ENCODE results near the gene PDLIM1. TPM values are rescaled to one million over a fixed set of nuclear protein-coding genes. Genes with fewer than 3 reads are reported as not detected.

Gene PDLIM1
- total and polyA plus RNA-seq, 10 donors = 101 to 225 (median 168) TPM

DNA sequence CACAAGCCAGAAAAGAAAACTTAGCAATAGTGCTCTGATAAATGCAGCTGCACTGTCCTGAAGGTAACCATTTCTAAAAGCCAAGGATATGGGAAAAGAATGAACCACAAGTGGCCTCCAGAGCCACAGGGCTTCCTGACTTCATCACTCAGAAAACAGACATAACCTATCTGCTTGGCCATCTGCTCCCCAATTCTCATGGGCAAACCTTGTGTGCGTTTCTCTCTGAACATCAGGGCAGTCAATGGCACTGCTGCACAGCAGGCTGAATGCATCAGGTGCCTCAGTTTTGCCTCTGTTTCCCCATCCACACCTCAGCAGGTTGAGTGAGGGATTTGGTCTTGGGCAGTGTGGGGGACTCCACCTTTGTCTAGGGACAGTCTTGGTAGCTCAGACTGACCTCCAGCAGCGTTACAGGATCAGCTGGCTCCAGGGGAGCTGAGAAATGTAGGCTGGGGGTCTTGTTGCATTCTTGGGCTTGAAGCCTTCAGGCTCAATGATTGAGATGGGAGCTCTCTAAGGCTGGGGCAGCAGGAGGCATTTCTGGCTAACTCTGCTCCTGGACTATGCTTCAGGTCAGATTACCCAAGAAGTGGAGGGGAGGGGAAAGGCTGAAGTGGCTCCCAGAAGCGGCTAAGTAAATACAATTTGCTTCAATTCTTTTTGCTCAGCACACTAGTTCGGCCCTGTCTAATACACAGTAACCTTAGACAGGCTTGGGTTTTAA is 23.6 kb upstream of the PDLIM1 start:
- H3K27ac ChIP-seq = no peak overlapping the region
- H3K36me3 ChIP-seq = peaks cover 0 to 3% (median 0%) of the 10 kb centered on the region in 6 donors
- no peaks in the 10 kb centered on the region for H3K27me3 ChIP-seq (replicated peaks in 1 of 7)
- H3K4me1 ChIP-seq = peaks cover 0 to 14% (median 8%) of the 10 kb centered on the region in 6 donors
- 77 to 86% (median 83%) methylated on average over 4 of the region's 4 CpGs for WGBS, 5 donors
- no peak overlapping the region for H3K4me3 ChIP-seq
- no peaks in the 10 kb centered on the region for H3K9me3 ChIP-seq
- intact Hi-C loops (cut with DNase I; ENCODE audit: low total_unique reads) = no loop called here
- TF ChIP-seq CTCF (IDR thresholded peaks at IDR 0.05 in 8 of 11, conservative IDR thresholded peaks at IDR 0.05 in 3 of 11) (no peak), POLR2AphosphoS5 (IDR thresholded peaks at IDR 0.05) (no peak), POLR2A (IDR thresholded peaks at IDR 0.05) (no peak)
- DNase-seq = no peak

DNA sequence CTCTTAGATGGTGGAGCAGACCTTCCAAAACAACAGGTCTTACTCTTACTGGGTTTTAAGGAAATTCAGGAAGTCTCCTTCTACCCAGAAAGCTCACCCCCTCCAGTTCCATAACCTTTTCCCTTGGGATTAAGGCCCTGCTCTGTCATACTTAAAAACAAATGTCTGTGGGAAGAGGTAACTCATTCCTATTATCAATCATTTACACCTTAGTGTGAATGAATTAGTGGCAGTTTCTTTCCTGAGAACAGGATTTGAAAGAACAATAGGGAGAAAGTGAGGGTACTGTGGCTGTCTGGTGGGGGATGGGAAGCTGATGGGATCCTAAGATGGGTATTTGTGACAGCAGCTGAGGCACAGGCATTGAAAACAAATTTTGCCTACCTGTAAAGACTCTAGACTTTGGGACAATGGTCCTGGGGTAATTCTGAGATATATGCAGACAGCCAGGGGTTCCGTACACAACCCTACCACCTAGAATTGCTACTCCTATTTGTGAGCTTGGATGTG is 22.2 kb upstream of the PDLIM1 start:
- Histone ChIP-seq H3K4me3 (no peak overlapping the region), H3K27ac (no peak overlapping the region), H3K27me3 (replicated peaks in 1 of 7) (no peaks in the 10 kb centered on the region), H3K4me1 (peaks cover 0 to 14% (median 8%) of the 10 kb centered on the region in 6 donors), H3K9me3 (no peaks in the 10 kb centered on the region), H3K36me3 (peaks cover 0 to 3% (median 0%) of the 10 kb centered on the region in 6 donors)
- WGBS, 5 donors = 94 to 100% (median 95%) methylated on average over 1 of the region's 1 CpG
- DNase-seq = no peak
- TF ChIP-seq POLR2AphosphoS5 (IDR thresholded peaks at IDR 0.05) = no peak
- TF ChIP-seq CTCF (IDR thresholded peaks at IDR 0.05 in 8 of 11, conservative IDR thresholded peaks at IDR 0.05 in 3 of 11) = no peak
- TF ChIP-seq POLR2A (IDR thresholded peaks at IDR 0.05) = no peak
- intact Hi-C loops (cut with DNase I; ENCODE audit: low total_unique reads) = no loop called here

- Histone ChIP-seq H3K4me1 (peaks cover 0 to 14% (median 8%) of the 10 kb centered on the region in 6 donors), H3K9me3 (no peaks in the 10 kb centered on the region), H3K4me3 (no peak overlapping the region), H3K27me3 (replicated peaks in 1 of 7) (no peaks in the 10 kb centered on the region), H3K27ac (no peak overlapping the region), H3K36me3 (peaks cover 0 to 3% (median 0%) of the 10 kb centered on the region in 6 donors)
- 51 to 73% (median 58%) methylated on average over 6 of the region's 6 CpGs for WGBS, 5 donors
- intact Hi-C loops (cut with DNase I; ENCODE audit: low total_unique reads) = no loop called here
- no peak for DNase-seq
- no peak for TF ChIP-seq POLR2A (IDR thresholded peaks at IDR 0.05)
Measured at GRCh38 chr10:95312257-95312656, 21.5 kb upstream of the PDLIM1 start.

DNA sequence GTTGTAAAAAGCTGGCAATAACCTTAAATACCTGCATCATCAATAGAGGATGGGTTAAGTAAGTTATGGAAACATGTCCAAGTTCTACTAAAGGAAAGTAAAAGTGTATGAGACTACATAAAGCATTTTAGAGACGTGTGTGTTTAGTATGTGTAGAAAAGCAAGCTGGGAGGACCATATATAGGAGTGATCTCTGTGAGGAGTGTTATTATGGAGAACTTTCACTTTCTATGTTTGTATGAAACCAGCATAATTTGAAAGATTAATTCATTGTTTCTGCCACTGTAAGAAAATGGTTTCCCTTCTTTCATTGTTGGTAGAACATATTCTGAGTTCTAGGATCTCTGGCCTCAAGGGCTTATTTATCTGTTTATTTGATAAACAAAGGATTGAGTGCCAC is 19.2 kb upstream of the PDLIM1 start:
- no peak for DNase-seq
- TF ChIP-seq POLR2A (IDR thresholded peaks at IDR 0.05) (no peak), CTCF (IDR thresholded peaks at IDR 0.05 in 8 of 11, conservative IDR thresholded peaks at IDR 0.05 in 3 of 11) (no peak), POLR2AphosphoS5 (IDR thresholded peaks at IDR 0.05) (no peak)
- H3K9me3 ChIP-seq = no peaks in the 10 kb centered on the region
- intact Hi-C loops (cut with DNase I; ENCODE audit: low total_unique reads) = no loop called here
- H3K36me3 ChIP-seq = peaks cover 0 to 3% (median 0%) of the 10 kb centered on the region in 6 donors
- H3K27me3 ChIP-seq (replicated peaks in 1 of 7) = no peaks in the 10 kb centered on the region
- peaks cover 0 to 14% (median 8%) of the 10 kb centered on the region in 6 donors for H3K4me1 ChIP-seq
- H3K27ac ChIP-seq = peak overlapping the region in 4 of 8 donors; percentile 25 to 46 (median 36)
- H3K4me3 ChIP-seq = no peak overlapping the region
- 8 to 38% (median 18%) methylated on average over 1 of the region's 1 CpG for WGBS, 5 donors
